ENCODE results near the gene FOSL2.

The FOSL2 gene

GRCh38 chr2:28444956-28445355 lies 52.3 kb downstream of the FOSL2 start:
- DNase-seq (ENCODE audit: low read depth) = no peak
- in situ Hi-C loops (cut with HindIII; ENCODE audit: low sequenced_read_pairs) = no loop called here
- H3K4me3 ChIP-seq (ENCODE audit: low read depth, low read length) = no peak overlapping the region
- no peak for TF ChIP-seq CTCF (IDR thresholded peaks at IDR 0.05; ENCODE audit: low read depth, low read length, missing control alignments)

- DNase-seq (ENCODE audit: low read depth) = peak; percentile 50
- no peak for TF ChIP-seq CTCF (IDR thresholded peaks at IDR 0.05; ENCODE audit: low read depth, low read length, missing control alignments)
- H3K4me3 ChIP-seq (ENCODE audit: low read depth, low read length) = no peak overlapping the region
- in situ Hi-C loops (cut with HindIII; ENCODE audit: low sequenced_read_pairs) = no loop called here
These were observed 53.0 kb downstream of the FOSL2 start for GRCh38 chr2:28445448-28446258.

- no peak for DNase-seq (ENCODE audit: low read depth)
- in situ Hi-C loops (cut with HindIII; ENCODE audit: low sequenced_read_pairs) = no loop called here
- TF ChIP-seq CTCF (IDR thresholded peaks at IDR 0.05; ENCODE audit: low read depth, low read length, missing control alignments) = no peak
- H3K4me3 ChIP-seq (ENCODE audit: low read depth, low read length) = no peak overlapping the region
These were observed 53.9 kb downstream of the FOSL2 start for GRCh38 chr2:28446531-28446930.

GRCh38 chr2:28447086-28447485 lies 54.4 kb downstream of the FOSL2 start:
- DNase-seq (ENCODE audit: low read depth) = no peak
- H3K4me3 ChIP-seq (ENCODE audit: low read depth, low read length) = no peak overlapping the region
- in situ Hi-C loops (cut with HindIII; ENCODE audit: low sequenced_read_pairs) = no loop called here
- no peak for TF ChIP-seq CTCF (IDR thresholded peaks at IDR 0.05; ENCODE audit: low read depth, low read length, missing control alignments)

GRCh38 chr2:28447943-28448792 lies 55.5 kb downstream of the FOSL2 start:
- peak; percentile 19 for DNase-seq (ENCODE audit: low read depth)
- no peak overlapping the region for H3K4me3 ChIP-seq (ENCODE audit: low read depth, low read length)
- no peak for TF ChIP-seq CTCF (IDR thresholded peaks at IDR 0.05; ENCODE audit: low read depth, low read length, missing control alignments)
- in situ Hi-C loops (cut with HindIII; ENCODE audit: low sequenced_read_pairs) = no loop called here

GRCh38 chr2:28448793-28449100 lies 56.1 kb downstream of the FOSL2 start:
- no peak for DNase-seq (ENCODE audit: low read depth)
- in situ Hi-C loops (cut with HindIII; ENCODE audit: low sequenced_read_pairs) = no loop called here
- no peak for TF ChIP-seq CTCF (IDR thresholded peaks at IDR 0.05; ENCODE audit: low read depth, low read length, missing control alignments)
- no peak overlapping the region for H3K4me3 ChIP-seq (ENCODE audit: low read depth, low read length)
